HL-60 (cell line): ENCODE data around the gene CEND1.

Source experiments
- GABPA ChIP-seq: IDR thresholded peaks from 2 replicates; pipeline ENCODE4 v1.6.1; 2012; ENCODE audit warnings: low read depth
- POLR2AphosphoS5 ChIP-seq: IDR thresholded peaks from 2 replicates; pipeline ENCODE4 v1.6.1; 2012; ENCODE audit warnings: low read depth
- TF ChIP-seq, protein P1 (sequence below): IDR thresholded peaks from one replicate; pipeline ENCODE4 v1.5.1; 2011; ENCODE audit warnings: low read length, control low read depth, inconsistent platforms; ENCODE audit not compliant: insufficient read depth

DNA sequence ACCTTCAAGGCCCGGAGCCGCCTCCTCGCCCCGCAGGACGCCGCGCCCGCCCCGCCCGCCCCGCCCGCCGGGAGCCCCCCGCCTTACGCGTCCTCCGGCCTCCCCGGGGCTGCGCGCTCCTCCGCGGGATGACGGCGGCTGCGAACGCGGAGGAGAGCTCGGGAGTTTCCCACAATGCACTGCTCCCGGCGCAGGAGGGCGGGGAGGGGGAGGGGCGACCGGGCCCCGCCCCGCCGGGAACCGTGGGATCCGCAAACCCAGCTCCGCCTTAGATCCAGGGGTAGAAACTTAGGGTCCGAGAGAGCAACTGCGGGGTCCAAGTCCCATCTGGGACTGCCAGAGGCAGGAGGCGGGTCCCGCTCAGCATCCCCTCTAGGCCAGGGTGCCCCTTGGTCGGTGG lies at the start of gene CEND1:
- TF ChIP-seq GABPA (no peak), POLR2AphosphoS5 (no peak)
- TF ChIP-seq, protein P1, sequence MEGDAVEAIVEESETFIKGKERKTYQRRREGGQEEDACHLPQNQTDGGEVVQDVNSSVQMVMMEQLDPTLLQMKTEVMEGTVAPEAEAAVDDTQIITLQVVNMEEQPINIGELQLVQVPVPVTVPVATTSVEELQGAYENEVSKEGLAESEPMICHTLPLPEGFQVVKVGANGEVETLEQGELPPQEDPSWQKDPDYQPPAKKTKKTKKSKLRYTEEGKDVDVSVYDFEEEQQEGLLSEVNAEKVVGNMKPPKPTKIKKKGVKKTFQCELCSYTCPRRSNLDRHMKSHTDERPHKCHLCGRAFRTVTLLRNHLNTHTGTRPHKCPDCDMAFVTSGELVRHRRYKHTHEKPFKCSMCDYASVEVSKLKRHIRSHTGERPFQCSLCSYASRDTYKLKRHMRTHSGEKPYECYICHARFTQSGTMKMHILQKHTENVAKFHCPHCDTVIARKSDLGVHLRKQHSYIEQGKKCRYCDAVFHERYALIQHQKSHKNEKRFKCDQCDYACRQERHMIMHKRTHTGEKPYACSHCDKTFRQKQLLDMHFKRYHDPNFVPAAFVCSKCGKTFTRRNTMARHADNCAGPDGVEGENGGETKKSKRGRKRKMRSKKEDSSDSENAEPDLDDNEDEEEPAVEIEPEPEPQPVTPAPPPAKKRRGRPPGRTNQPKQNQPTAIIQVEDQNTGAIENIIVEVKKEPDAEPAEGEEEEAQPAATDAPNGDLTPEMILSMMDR: no peak
